ENCODE results near the gene TOX3. TPM values are rescaled to one million over a fixed set of nuclear protein-coding genes. Genes with fewer than 3 reads are reported as not detected.

Gene TOX3
- total and polyA plus RNA-seq, 2 of the 13 experiments (the other 11 are each of a cell fraction or from before 2014, with no cell fraction given): 14.5 to 98.6 TPM

- TF ChIP-seq, protein P1, sequence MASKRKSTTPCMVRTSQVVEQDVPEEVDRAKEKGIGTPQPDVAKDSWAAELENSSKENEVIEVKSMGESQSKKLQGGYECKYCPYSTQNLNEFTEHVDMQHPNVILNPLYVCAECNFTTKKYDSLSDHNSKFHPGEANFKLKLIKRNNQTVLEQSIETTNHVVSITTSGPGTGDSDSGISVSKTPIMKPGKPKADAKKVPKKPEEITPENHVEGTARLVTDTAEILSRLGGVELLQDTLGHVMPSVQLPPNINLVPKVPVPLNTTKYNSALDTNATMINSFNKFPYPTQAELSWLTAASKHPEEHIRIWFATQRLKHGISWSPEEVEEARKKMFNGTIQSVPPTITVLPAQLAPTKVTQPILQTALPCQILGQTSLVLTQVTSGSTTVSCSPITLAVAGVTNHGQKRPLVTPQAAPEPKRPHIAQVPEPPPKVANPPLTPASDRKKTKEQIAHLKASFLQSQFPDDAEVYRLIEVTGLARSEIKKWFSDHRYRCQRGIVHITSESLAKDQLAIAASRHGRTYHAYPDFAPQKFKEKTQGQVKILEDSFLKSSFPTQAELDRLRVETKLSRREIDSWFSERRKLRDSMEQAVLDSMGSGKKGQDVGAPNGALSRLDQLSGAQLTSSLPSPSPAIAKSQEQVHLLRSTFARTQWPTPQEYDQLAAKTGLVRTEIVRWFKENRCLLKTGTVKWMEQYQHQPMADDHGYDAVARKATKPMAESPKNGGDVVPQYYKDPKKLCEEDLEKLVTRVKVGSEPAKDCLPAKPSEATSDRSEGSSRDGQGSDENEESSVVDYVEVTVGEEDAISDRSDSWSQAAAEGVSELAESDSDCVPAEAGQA (IDR thresholded peaks at IDR 0.05; ENCODE audit: low read depth): peak; percentile 66; the same call in 1 of the 2 replicates
- TF ChIP-seq, protein P1 (CRISPR knock-in tag; IDR thresholded peaks at IDR 0.05; ENCODE audit: borderline replicate concordance): peak; percentile 84; the same call in 1 of the 2 replicates
- no peak for TF ChIP-seq ZNF530 (CRISPR knock-in tag; IDR thresholded peaks at IDR 0.05; ENCODE audit: low read depth)
- TF ChIP-seq NFYB (CRISPR knock-in tag; IDR thresholded peaks at IDR 0.05): no peak
- no peak for TF ChIP-seq ZBTB42 (CRISPR knock-in tag; IDR thresholded peaks at IDR 0.05)
- TF ChIP-seq EED (CRISPR knock-in tag; IDR thresholded peaks at IDR 0.05): no peak; the same call in 1 of the 2 replicates
- TF ChIP-seq ZMYM2 (CRISPR knock-in tag; IDR thresholded peaks at IDR 0.05): peak; percentile 94
- peak; percentile 50; the same call in 1 of the 2 replicates for TF ChIP-seq CEBPB (IDR thresholded peaks at IDR 0.05; ENCODE audit: borderline replicate concordance, low read depth, low read length)
- peak; percentile 89; the same call in 1 of the 2 replicates for TF ChIP-seq YEATS2 (CRISPR knock-in tag; IDR thresholded peaks at IDR 0.05; ENCODE audit: borderline replicate concordance)
- TF ChIP-seq KMT2B (CRISPR knock-in tag; IDR thresholded peaks at IDR 0.05): peak; percentile 68; the same call in 1 of the 2 replicates
- no peak for TF ChIP-seq ZNF484 (CRISPR knock-in tag; IDR thresholded peaks at IDR 0.05; ENCODE audit: borderline replicate concordance, low read depth)
- TF ChIP-seq ETS1 (CRISPR knock-in tag; IDR thresholded peaks at IDR 0.05): no peak
- TF ChIP-seq ZNF501 (CRISPR knock-in tag; IDR thresholded peaks at IDR 0.05): peak; percentile 65; the same call in 1 of the 2 replicates
- TF ChIP-seq PHB2 (IDR thresholded peaks at IDR 0.05; ENCODE audit: partially characterized antibody): no peak
- TF ChIP-seq ZNF235 (CRISPR knock-in tag; IDR thresholded peaks at IDR 0.05; ENCODE audit: borderline replicate concordance): no peak
- TF ChIP-seq MYPOP (CRISPR knock-in tag; IDR thresholded peaks at IDR 0.05): peak; percentile 69; the same call in 1 of the 2 replicates
- TF ChIP-seq ZNF782 (CRISPR knock-in tag; IDR thresholded peaks at IDR 0.05; ENCODE audit: borderline replicate concordance): 0 out of 2 replicates have a peak, but pooled peaks have one; percentile 42
- TF ChIP-seq KLF11 (CRISPR knock-in tag; IDR thresholded peaks at IDR 0.05): peak; percentile 88; the same call in 1 of the 2 replicates
- TF ChIP-seq MTF2 (CRISPR knock-in tag; IDR thresholded peaks at IDR 0.05; ENCODE audit: borderline replicate concordance): no peak
- no peak for TF ChIP-seq ZNF512 (CRISPR knock-in tag; IDR thresholded peaks at IDR 0.05)
These were observed 148.4 kb downstream of the TOX3 start (continued) for GRCh38 chr16:52398491-52398960.
